Heart left ventricle (tissue), 16 donors: ENCODE results near the gene PXT1. TPM values are rescaled to one million over a fixed set of nuclear protein-coding genes. Genes with fewer than 3 reads are reported as not detected.

Experiments
- ATAC-seq, 4 donors: fragments of 200-7000 bp; cut with Tn5 transposase; one replicate each; pipeline ENCODE4 v1.9.1; 2020 to 2022; ENCODE audit warnings: moderate library complexity in 4 of 4, mild to moderate bottlenecking in 3 of 4, moderate number of reproducible peaks in 1 of 4
- DNase-seq, 5 donors: peaks; one replicate each; pipeline ENCODE4 v3.0.0-alpha.2; 2020
- H3K27ac ChIP-seq, 12 donors: fragments of 200-600 bp; sonication (generic) in 4 of 12; one replicate each; pipeline versions ENCODE4 v1.5.0 to v1.8.0; 2016 to 2022; ENCODE audit warnings: mild to moderate bottlenecking in 2 of 12
- H3K27me3 ChIP-seq, 9 donors: fragments of 200-600 bp; sonication (generic) in 2 of 9; one replicate each; pipeline versions ENCODE4 v1.5.1 to v1.8.0; 2016 to 2022; ENCODE audit warnings: mild to moderate bottlenecking in 3 of 9
- H3K36me3 ChIP-seq, 9 donors: fragments of 200-600 bp; sonication (generic) in 2 of 9; one replicate each; pipeline versions ENCODE4 v1.5.0 to v1.8.0; 2018 to 2022; ENCODE audit warnings: mild to moderate bottlenecking in 2 of 9
- H3K4me1 ChIP-seq, 12 donors: fragments of 200-600 bp; sonication (generic) in 4 of 12; one replicate each; pipeline versions ENCODE4 v1.5.0 to v1.8.0; 2016 to 2022; ENCODE audit warnings: mild to moderate bottlenecking in 3 of 12
- H3K4me3 ChIP-seq, 12 donors: fragments of 200-600 bp; sonication (generic) in 4 of 12; one replicate each; pipeline versions ENCODE4 v1.5.0 to v1.8.0; 2017 to 2022; ENCODE audit warnings: mild to moderate bottlenecking in 9 of 12, moderate library complexity in 4 of 12
- H3K9me3 ChIP-seq, 12 donors: fragments of 200-600 bp; sonication (generic) in 4 of 12; one replicate each; pipeline versions ENCODE4 v1.5.0 to v1.8.0; 2016 to 2022; ENCODE audit warnings: mild to moderate bottlenecking in 1 of 12
- POLR2A ChIP-seq, 2 donors: fragments of 450-650 bp; IDR thresholded peaks; one replicate each; pipeline ENCODE4 v1.6.1; 2017; ENCODE audit warnings: antibody characterized with exemption in 2 of 2, mild to moderate bottlenecking in 2 of 2, moderate library complexity in 2 of 2
- WGBS, 4 donors: extraction: QIAGEN DNeasy Blood & Tissue Kit in 2 of 4; methylation state at CpG; one replicate each; pipeline versions ENCODE4 v1.1.5 to v1.1.7; 2013 to 2018; 5-methylcytosine and 5-hydroxymethylcytosine counted together
- intact Hi-C, 10 donors: fragments of 100-400 bp; cut with DNase I; formaldehyde crosslinking; loops; one replicate each; pipeline versions ENCODE4 v1.11.1 to v1.14.2; 2022
- polyA plus RNA-seq, 2 donors: library from polyadenylated mRNA; stranded (reverse); fragments of 200-250 nt; gene quantifications; one replicate each; pipeline ENCODE4 v1.2.3, GENCODE V29; 2013
- total RNA-seq, 9 donors: library from RNA; depleted of rRNA in 2 of 9; stranded (reverse); fragments of >200 nt in 2 of 9; fragmentation: NEBNext Ultra II Directional in 3 of 9; extraction: Animal tissue kit (Norgen Biotek cat#: 25700) in 3 of 9; gene quantifications; one replicate each; pipeline versions ENCODE4 v1.1.0 to v1.2.4, GENCODE V29; 2016 to 2023
- TF ChIP-seq, protein P1 (sequence below), 12 donors: fragments of 200-600 bp; sonication (generic) in 4 of 12; IDR thresholded peaks; one replicate each; pipeline versions ENCODE4 v1.5.0 to v1.8.0; 2018 to 2022; ENCODE audit warnings: antibody characterized with exemption in 12 of 12, mild to moderate bottlenecking in 5 of 12
- donor health status: ischemic (EF 13 %, LVEDD 7.1; RV severe dilation, severe dysfunction).
- donor health status: healthy with polysubstance abuse.
- donor health status: DM: no; HTN: yes; CAD: no.
- donor health status: DM: no; HTN: no; CAD: no.
- donor health status: ischemic (EF 25% LVEDD 6.9; RV normal size, moderate dysfunction).
- donor health status: ischemic (EF 25% LVEDD 5.7; RV mildly dilated, moderate dysfunction).
- donor health status: healthy.
- donor health status: DM: yes; HTN: yes; CAD: no.
- donor health status: ischemic (EF 35%, LVEDD 5.7; RV mildly dilated, moderate dysfunction).
- donor health status: nonischemic (EF 11% LVEDD 7.7; RV severe dilation, severe dysfunction).
- donor health status: DM: yes; HTN: yes; CAD: no.
- donor health status: PGD.
- donor health status: ischemic (EF 29% LVEDD 5.4; RV normal size, mild dysfunction).
- donor health status: nonischemic (EF 23%, LVEDD 6.1; RV moderate dilation, normal function).

Gene PXT1
- total and polyA plus RNA-seq, 11 donors, result 0.11 to 0.59 (median 0.32) TPM; not detected in 5

DNA sequence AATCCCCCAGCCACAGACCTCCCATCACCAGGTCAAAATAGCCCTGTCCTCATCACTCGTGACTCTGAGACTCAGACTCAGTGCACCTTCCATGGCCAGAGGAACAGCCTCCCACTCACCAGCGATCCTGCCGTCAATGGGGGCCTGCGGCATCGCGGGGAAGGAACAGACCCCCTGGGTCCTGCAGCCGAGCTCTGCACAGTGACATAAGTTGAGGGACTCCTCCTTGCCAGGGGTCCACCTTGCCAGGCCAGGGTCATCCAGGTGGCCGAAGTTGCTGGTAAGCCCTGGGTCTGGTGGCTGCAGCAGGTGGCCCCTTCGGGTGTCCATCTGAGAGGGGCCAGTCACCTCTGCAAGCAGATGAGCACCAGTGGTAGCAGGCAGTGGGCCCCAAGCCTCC is 71.4 kb downstream of the PXT1 start:
- DNase-seq (no peak), ATAC-seq (no peak)
- H3K4me1 ChIP-seq, result no peaks in the 10 kb centered on the region
- no peak overlapping the region for H3K4me3 ChIP-seq
- H3K27me3 ChIP-seq, result no peaks in the 10 kb centered on the region
- H3K36me3 ChIP-seq, result peaks cover 0 to 57% (median 0%) of the 10 kb centered on the region in 9 donors
- no peaks in the 10 kb centered on the region for H3K9me3 ChIP-seq
- WGBS, 4 donors, result 92 to 96% (median 93%) methylated on average over 9 of the region's 9 CpGs
- no peak overlapping the region for H3K27ac ChIP-seq
- no peak for TF ChIP-seq POLR2A (IDR thresholded peaks at IDR 0.05)
- intact Hi-C loops, result no loop called here

DNA sequence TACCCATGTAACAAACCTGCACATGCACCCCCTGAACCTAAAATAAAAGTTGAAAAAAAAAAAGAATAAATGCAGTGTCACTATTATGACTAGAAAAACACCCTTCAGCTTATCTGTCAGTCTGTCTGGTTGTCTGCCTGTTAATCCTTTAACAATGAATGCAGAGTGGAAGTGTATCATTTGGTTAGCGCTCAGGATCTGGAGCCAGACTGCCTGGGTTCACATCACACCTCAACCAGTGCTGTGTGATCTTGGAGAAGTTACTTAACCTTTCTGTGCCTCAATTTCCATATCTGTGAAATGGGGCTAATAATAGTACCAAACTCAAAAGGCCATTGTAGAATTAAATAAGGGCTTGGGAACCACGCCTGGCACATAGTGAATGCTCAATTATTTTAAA is 72.0 kb downstream of the PXT1 start:
- Histone ChIP-seq H3K27ac (no peak overlapping the region), H3K4me1 (no peaks in the 10 kb centered on the region), H3K27me3 (no peaks in the 10 kb centered on the region), H3K36me3 (peaks cover 0 to 51% (median 0%) of the 10 kb centered on the region in 9 donors), H3K4me3 (no peak overlapping the region), H3K9me3 (no peaks in the 10 kb centered on the region)
- intact Hi-C loops, result no loop called here
- ATAC-seq (no peak), DNase-seq (no peak)
- TF ChIP-seq POLR2A (IDR thresholded peaks at IDR 0.05), result no peak
- TF ChIP-seq, protein P1, sequence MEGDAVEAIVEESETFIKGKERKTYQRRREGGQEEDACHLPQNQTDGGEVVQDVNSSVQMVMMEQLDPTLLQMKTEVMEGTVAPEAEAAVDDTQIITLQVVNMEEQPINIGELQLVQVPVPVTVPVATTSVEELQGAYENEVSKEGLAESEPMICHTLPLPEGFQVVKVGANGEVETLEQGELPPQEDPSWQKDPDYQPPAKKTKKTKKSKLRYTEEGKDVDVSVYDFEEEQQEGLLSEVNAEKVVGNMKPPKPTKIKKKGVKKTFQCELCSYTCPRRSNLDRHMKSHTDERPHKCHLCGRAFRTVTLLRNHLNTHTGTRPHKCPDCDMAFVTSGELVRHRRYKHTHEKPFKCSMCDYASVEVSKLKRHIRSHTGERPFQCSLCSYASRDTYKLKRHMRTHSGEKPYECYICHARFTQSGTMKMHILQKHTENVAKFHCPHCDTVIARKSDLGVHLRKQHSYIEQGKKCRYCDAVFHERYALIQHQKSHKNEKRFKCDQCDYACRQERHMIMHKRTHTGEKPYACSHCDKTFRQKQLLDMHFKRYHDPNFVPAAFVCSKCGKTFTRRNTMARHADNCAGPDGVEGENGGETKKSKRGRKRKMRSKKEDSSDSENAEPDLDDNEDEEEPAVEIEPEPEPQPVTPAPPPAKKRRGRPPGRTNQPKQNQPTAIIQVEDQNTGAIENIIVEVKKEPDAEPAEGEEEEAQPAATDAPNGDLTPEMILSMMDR (IDR thresholded peaks at IDR 0.05), result no peak
- WGBS, 4 donors, result 97 to 100% (median 98%) methylated on average over 2 of the region's 2 CpGs

DNA sequence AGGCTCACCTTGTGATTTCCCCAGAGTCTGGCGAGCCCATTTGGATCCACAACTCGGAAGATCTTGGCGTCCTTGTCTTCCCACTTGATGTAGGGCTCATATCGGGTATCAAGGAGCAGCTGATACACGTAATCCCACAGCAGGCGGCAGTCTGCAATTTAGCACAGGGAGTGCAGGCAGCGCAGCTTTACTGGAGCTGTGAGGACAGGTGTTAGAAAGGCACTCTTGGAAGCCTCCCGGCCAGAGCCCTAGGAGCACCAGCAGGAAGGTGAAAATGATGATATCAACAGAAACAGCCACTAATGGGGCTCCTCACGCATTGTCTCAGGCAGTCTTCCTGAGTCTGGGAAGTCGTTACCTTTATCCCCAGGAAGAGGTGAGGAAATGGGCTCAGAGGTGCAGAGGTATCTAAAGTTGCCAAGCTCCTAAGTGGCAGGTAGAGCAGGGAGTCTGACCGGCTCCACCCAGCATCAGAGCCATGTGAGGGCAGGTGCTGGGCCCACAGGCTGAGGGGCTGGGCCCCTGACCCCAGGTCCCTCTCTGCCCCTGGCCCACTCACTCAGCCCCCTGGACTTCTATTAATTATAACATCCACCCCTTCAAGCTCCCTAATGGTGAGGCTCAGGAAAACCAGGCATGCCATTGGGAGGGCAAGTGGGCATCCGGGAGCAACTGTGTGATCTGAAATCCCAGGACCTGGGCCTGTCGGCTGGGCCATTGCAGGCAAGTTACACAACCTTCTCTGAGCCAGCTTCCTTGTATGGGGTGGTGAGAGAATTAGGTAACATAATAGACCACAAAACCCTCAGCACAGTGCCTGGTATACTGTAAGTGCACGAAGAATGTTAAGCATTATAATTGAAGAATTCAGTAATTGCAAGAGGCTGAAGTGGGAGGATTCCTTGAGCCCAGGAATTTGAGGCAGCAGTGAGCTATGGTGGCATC is 73.5 kb downstream of the PXT1 start:
- Histone ChIP-seq H3K4me1 (peaks cover 0 to 8% (median 0%) of the 10 kb centered on the region in 12 donors), H3K27ac (no peak overlapping the region), H3K4me3 (no peak overlapping the region), H3K27me3 (no peaks in the 10 kb centered on the region), H3K9me3 (no peaks in the 10 kb centered on the region), H3K36me3 (peaks cover 0 to 46% (median 0%) of the 10 kb centered on the region in 9 donors)
- intact Hi-C loops, result loop anchor here in 3 of 10 donors (10.0 kb wide), 2 partner anchors 244 to 344 kb away; partner anchors contain the start of genes MAPK14 (in 2 of the 3) and SLC26A8 (in 2 of the 3)
- DNase-seq (no peak), ATAC-seq (peak in 1 of 4 donors; percentile 63)
- TF ChIP-seq POLR2A (IDR thresholded peaks at IDR 0.05), result no peak
- TF ChIP-seq, protein P1 (IDR thresholded peaks at IDR 0.05), result no peak
- 85 to 93% (median 89%) methylated on average over 12 to 14 of the region's 14 CpGs for WGBS, 4 donors

DNA sequence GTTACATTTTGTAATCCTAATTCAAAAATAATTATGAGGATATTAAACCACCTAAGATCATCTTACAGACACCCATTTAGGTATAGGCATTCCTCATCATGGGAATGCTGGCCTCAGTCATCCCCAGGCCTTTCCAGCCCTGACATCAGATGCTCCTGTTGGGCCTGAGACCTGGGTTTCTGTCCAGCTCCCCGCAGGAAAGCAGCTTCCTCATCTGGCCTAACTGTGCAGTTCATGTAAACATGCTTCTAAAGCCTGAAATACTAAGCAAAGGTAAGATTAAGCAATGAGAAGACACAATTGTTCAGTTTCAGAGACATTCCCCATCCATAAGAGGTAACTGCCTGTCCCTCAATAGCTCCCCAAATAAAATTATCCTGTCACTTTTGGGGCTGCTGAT is 74.2 kb downstream of the PXT1 start:
- H3K4me1 ChIP-seq, result peaks cover 0 to 8% (median 0%) of the 10 kb centered on the region in 12 donors
- H3K36me3 ChIP-seq, result peaks cover 0 to 39% (median 0%) of the 10 kb centered on the region in 9 donors
- 84 to 93% (median 90%) methylated on average over 1 of the region's 1 CpG for WGBS, 4 donors
- H3K4me3 ChIP-seq, result no peak overlapping the region
- H3K9me3 ChIP-seq, result no peaks in the 10 kb centered on the region
- DNase-seq (no peak), ATAC-seq (no peak)
- TF ChIP-seq, protein P1 (IDR thresholded peaks at IDR 0.05), result no peak
- TF ChIP-seq POLR2A (IDR thresholded peaks at IDR 0.05), result no peak
- H3K27me3 ChIP-seq, result no peaks in the 10 kb centered on the region
- intact Hi-C loops, result loop anchor here in 3 of 10 donors (10.0 kb wide), 2 partner anchors 244 to 344 kb away; partner anchors contain the start of genes MAPK14 (in 2 of the 3) and SLC26A8 (in 2 of the 3)
- no peak overlapping the region for H3K27ac ChIP-seq
